HEK293 (cell line): ENCODE measurements around the gene PCCA.

ENCODE experiments used
- CTCF ChIA-PET: fragments of 350-600 bp; formaldehyde crosslinking; extraction: SDS; loops from one replicate; lab custom pipeline; 2021; ENCODE audit warnings: antibody characterized with exemption; lab: Yijun Ruan, JAX
- POLR2A ChIA-PET: fragments of 300-600 bp; formaldehyde crosslinking; extraction: SDS; loops from one replicate; lab custom pipeline; 2020; ENCODE audit warnings: antibody characterized with exemption, inconsistent platforms; lab: Yijun Ruan, JAX
- H3K27ac ChIP-seq: fragments of 200-500 bp; sonication (Bioruptor generic); 2 replicates; pipeline ENCODE4 v1.5.1; 2014; ENCODE audit warnings: low read depth, low read length, control low read depth, inconsistent platforms; ENCODE audit errors: extremely low read depth
- H3K36me3 ChIP-seq, 2 experiments: fragments of 200-500 bp in 1 of 2; sonication (Bioruptor generic) in 1 of 2; 1 replicate in 1 of 2; 2 replicates in 1 of 2; pipeline ENCODE4 v1.5.1; 2014 to 2017; ENCODE audit warnings: inconsistent platforms in 2 of 2, low read length in 2 of 2; ENCODE audit not compliant: control insufficient read depth in 2 of 2, insufficient read depth in 1 of 2
- H3K4me1 ChIP-seq: fragments of 200-500 bp; sonication (Bioruptor generic); 2 replicates; pipeline ENCODE4 v1.5.1; 2014; ENCODE audit warnings: mild to moderate bottlenecking, low read length, inconsistent platforms; ENCODE audit not compliant: control insufficient read depth, insufficient read depth
- H3K4me3 ChIP-seq: 2 replicates; pipeline ENCODE4 v1.5.1; 2011; ENCODE audit warnings: low read depth, mild to moderate bottlenecking, control low read depth, low read length, moderate library complexity
- H3K9me3 ChIP-seq: fragments of 200-500 bp; sonication (Bioruptor generic); 2 replicates; pipeline ENCODE4 v1.5.1; 2014; ENCODE audit warnings: low read depth, low read length, inconsistent platforms; ENCODE audit not compliant: control insufficient read depth, insufficient read depth
- FEZF1 ChIP-seq: fragments of 450-650 bp; formaldehyde crosslinking; IDR thresholded peaks from 2 replicates; pipeline ENCODE4 v1.5.1; 2016; ENCODE audit warnings: missing biosample characterization, missing genetic modification characterization
- KLF1 ChIP-seq: fragments of 450-650 bp; formaldehyde crosslinking; IDR thresholded peaks from 2 replicates; pipeline ENCODE4 v1.5.1; 2016; ENCODE audit warnings: missing biosample characterization, missing genetic modification characterization
- WT1 ChIP-seq: fragments of 450-650 bp; formaldehyde crosslinking; IDR thresholded peaks from 2 replicates; pipeline ENCODE4 v1.5.1; 2016; ENCODE audit warnings: missing biosample characterization, missing genetic modification characterization
- ZBTB7A ChIP-seq: fragments of 450-650 bp; formaldehyde crosslinking; IDR thresholded peaks from 2 replicates; pipeline ENCODE4 v1.5.1; 2016; ENCODE audit warnings: low read depth, missing biosample characterization, missing genetic modification characterization
- ZEB2 ChIP-seq: fragments of 450-650 bp; formaldehyde crosslinking; IDR thresholded peaks from 2 replicates; pipeline ENCODE4 v1.5.1; 2016; ENCODE audit warnings: missing biosample characterization, missing genetic modification characterization
- ZNF184 ChIP-seq: fragments of 450-650 bp; IDR thresholded peaks from 2 replicates; pipeline ENCODE4 v1.5.1; 2018; ENCODE audit warnings: missing biosample characterization, mild to moderate bottlenecking, missing genetic modification characterization
- ZNF211 ChIP-seq: fragments of 450-650 bp; formaldehyde crosslinking; IDR thresholded peaks from 2 replicates; pipeline ENCODE4 v1.5.1; 2016; ENCODE audit warnings: low read depth, missing biosample characterization, missing genetic modification characterization
- ZNF324 ChIP-seq: fragments of 450-650 bp; formaldehyde crosslinking; IDR thresholded peaks from 2 replicates; pipeline ENCODE4 v1.5.1; 2016; ENCODE audit warnings: missing biosample characterization, missing genetic modification characterization
- ZNF350 ChIP-seq: fragments of 450-650 bp; formaldehyde crosslinking; IDR thresholded peaks from 2 replicates; pipeline ENCODE4 v1.5.0; 2017; ENCODE audit warnings: missing biosample characterization, mild to moderate bottlenecking, missing genetic modification characterization
- ZNF473 ChIP-seq: fragments of 450-650 bp; formaldehyde crosslinking; IDR thresholded peaks from 2 replicates; pipeline ENCODE4 v1.5.1; 2017; ENCODE audit warnings: missing biosample characterization, missing genetic modification characterization
- ZNF48 ChIP-seq: fragments of 450-650 bp; formaldehyde crosslinking; IDR thresholded peaks from 2 replicates; pipeline ENCODE4 v1.5.1; 2016; ENCODE audit warnings: missing biosample characterization, missing genetic modification characterization
- ZNF510 ChIP-seq: fragments of 450-650 bp; formaldehyde crosslinking; IDR thresholded peaks from 2 replicates; pipeline ENCODE4 v1.5.1; 2018; ENCODE audit warnings: mild to moderate bottlenecking, missing genetic modification characterization, missing biosample characterization; ENCODE audit not compliant: insufficient replicate concordance
- ZNF521 ChIP-seq: fragments of 450-650 bp; formaldehyde crosslinking; IDR thresholded peaks from 2 replicates; pipeline ENCODE4 v1.5.1; 2017; ENCODE audit warnings: missing biosample characterization, mild to moderate bottlenecking, missing genetic modification characterization
- ZNF529 ChIP-seq: fragments of 450-650 bp; formaldehyde crosslinking; IDR thresholded peaks from 2 replicates; pipeline ENCODE4 v1.5.1; 2017; ENCODE audit warnings: missing genetic modification characterization, missing biosample characterization; ENCODE audit not compliant: insufficient replicate concordance
- ZNF530 ChIP-seq: fragments of 450-650 bp; formaldehyde crosslinking; IDR thresholded peaks from 2 replicates; pipeline ENCODE4 v1.5.1; 2016; ENCODE audit warnings: low read depth, missing biosample characterization, missing genetic modification characterization
- ZNF561 ChIP-seq: fragments of 450-650 bp; IDR thresholded peaks from 2 replicates; pipeline ENCODE4 v1.5.1; 2018; ENCODE audit warnings: missing biosample characterization, missing genetic modification characterization, borderline replicate concordance
- ZNF571 ChIP-seq: fragments of 450-650 bp; formaldehyde crosslinking; IDR thresholded peaks from 2 replicates; pipeline ENCODE4 v1.5.0; 2017; ENCODE audit warnings: missing biosample characterization, missing genetic modification characterization
- ZNF585B ChIP-seq: fragments of 450-650 bp; formaldehyde crosslinking; IDR thresholded peaks from 2 replicates; pipeline ENCODE4 v1.5.1; 2016; ENCODE audit warnings: missing biosample characterization, missing genetic modification characterization
- ZNF596 ChIP-seq: fragments of 450-650 bp; IDR thresholded peaks from 2 replicates; pipeline ENCODE4 v1.5.0; 2018; ENCODE audit warnings: missing biosample characterization, mild to moderate bottlenecking, missing genetic modification characterization, moderate library complexity
- ZNF610 ChIP-seq: fragments of 450-650 bp; formaldehyde crosslinking; IDR thresholded peaks from 2 replicates; pipeline ENCODE4 v1.5.1; 2016; ENCODE audit warnings: missing biosample characterization, missing genetic modification characterization, borderline replicate concordance
- ZNF76 ChIP-seq: fragments of 450-650 bp; formaldehyde crosslinking; IDR thresholded peaks from 2 replicates; pipeline ENCODE4; 2016; ENCODE audit warnings: low read depth, missing biosample characterization, missing genetic modification characterization, borderline replicate concordance
- ZNF843 ChIP-seq: fragments of 450-650 bp; formaldehyde crosslinking; IDR thresholded peaks from 2 replicates; pipeline ENCODE4 v1.5.1; 2016; ENCODE audit warnings: missing biosample characterization, missing genetic modification characterization
- TF ChIP-seq, protein P1 (sequence below): fragments of 450-650 bp; formaldehyde crosslinking; IDR thresholded peaks from 2 replicates; pipeline ENCODE4 v1.5.1; 2016; ENCODE audit warnings: missing biosample characterization, missing genetic modification characterization
- TF ChIP-seq, protein P2 (sequence below): fragments of 450-650 bp; formaldehyde crosslinking; IDR thresholded peaks from 2 replicates; pipeline ENCODE4 v1.5.1; 2016; ENCODE audit warnings: missing biosample characterization, missing genetic modification characterization
- TF ChIP-seq, protein P3 (sequence below): fragments of 450-650 bp; formaldehyde crosslinking; IDR thresholded peaks from 2 replicates; pipeline ENCODE4 v1.5.1; 2016; ENCODE audit warnings: missing biosample characterization, missing genetic modification characterization
- TF ChIP-seq, protein P4 (sequence below): fragments of 450-650 bp; formaldehyde crosslinking; IDR thresholded peaks from 2 replicates; pipeline ENCODE4 v1.5.0; 2017; ENCODE audit warnings: missing biosample characterization, missing genetic modification characterization, borderline replicate concordance

The PCCA gene

DNA sequence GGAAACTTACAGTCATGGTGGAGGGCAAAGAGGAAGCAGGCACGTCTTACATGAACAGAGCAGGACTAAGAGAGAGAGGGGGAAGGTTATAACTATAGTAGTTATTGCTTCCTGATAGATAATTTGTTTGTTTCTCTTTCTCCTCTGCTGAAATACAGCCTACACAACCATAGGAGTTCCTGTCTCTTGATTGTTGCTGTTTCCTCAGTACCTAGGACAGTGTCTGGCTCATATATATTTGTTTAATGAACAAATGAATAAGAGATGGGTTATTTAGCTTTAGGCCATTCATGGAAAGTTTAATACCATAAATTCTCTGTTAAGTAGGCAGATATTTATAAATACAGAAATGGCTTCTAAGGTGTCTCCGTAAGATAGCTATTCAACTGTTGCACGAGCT is 95.2 kb downstream of the PCCA start:
- TF ChIP-seq, protein P1, sequence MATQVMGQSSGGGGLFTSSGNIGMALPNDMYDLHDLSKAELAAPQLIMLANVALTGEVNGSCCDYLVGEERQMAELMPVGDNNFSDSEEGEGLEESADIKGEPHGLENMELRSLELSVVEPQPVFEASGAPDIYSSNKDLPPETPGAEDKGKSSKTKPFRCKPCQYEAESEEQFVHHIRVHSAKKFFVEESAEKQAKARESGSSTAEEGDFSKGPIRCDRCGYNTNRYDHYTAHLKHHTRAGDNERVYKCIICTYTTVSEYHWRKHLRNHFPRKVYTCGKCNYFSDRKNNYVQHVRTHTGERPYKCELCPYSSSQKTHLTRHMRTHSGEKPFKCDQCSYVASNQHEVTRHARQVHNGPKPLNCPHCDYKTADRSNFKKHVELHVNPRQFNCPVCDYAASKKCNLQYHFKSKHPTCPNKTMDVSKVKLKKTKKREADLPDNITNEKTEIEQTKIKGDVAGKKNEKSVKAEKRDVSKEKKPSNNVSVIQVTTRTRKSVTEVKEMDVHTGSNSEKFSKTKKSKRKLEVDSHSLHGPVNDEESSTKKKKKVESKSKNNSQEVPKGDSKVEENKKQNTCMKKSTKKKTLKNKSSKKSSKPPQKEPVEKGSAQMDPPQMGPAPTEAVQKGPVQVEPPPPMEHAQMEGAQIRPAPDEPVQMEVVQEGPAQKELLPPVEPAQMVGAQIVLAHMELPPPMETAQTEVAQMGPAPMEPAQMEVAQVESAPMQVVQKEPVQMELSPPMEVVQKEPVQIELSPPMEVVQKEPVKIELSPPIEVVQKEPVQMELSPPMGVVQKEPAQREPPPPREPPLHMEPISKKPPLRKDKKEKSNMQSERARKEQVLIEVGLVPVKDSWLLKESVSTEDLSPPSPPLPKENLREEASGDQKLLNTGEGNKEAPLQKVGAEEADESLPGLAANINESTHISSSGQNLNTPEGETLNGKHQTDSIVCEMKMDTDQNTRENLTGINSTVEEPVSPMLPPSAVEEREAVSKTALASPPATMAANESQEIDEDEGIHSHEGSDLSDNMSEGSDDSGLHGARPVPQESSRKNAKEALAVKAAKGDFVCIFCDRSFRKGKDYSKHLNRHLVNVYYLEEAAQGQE: peak; percentile 80
- TF ChIP-seq WT1 (tag by site-specific recombination): no peak
- TF ChIP-seq, protein P2, sequence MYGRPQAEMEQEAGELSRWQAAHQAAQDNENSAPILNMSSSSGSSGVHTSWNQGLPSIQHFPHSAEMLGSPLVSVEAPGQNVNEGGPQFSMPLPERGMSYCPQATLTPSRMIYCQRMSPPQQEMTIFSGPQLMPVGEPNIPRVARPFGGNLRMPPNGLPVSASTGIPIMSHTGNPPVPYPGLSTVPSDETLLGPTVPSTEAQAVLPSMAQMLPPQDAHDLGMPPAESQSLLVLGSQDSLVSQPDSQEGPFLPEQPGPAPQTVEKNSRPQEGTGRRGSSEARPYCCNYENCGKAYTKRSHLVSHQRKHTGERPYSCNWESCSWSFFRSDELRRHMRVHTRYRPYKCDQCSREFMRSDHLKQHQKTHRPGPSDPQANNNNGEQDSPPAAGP: no peak
- H3K4me1 ChIP-seq: no peaks in the 10 kb centered on the region; the same call in 1 of the 2 replicates
- CTCF ChIA-PET: interaction anchor here (0.9 kb wide), 1 partner anchor 389 kb away, joined by 3 read pairs; no protein-coding TSS in a partner anchor

DNA sequence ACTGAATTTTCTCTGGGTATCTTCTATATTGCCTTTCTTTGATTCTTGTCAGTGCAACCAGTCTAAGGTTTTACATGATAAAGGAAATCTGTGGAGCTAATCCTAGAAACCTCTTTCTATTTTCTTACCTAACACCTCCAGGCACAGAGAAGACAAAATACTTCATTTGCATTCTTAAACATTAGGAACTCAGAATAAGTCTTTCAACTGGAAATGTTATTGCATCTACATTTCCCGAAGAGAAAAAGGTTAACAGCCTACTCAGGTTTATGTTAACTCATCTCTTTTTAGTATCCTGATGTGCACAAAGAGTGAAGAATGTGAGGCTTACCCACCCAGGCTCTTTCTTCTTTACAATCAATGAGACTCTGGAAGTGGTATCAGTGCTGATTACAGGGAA is 106.7 kb downstream of the PCCA start:
- H3K27ac ChIP-seq: no peak overlapping the region
- POLR2A ChIA-PET: no interaction called here

More for the DNA sequence above, 95.2 kb downstream of the PCCA start:
- Histone ChIP-seq H3K27ac (no peak overlapping the region), H3K4me3 (no peak overlapping the region), H3K36me3 (no peaks in the 10 kb centered on the region), H3K9me3 (no peaks in the 10 kb centered on the region)
- POLR2A ChIA-PET: no interaction called here

DNA sequence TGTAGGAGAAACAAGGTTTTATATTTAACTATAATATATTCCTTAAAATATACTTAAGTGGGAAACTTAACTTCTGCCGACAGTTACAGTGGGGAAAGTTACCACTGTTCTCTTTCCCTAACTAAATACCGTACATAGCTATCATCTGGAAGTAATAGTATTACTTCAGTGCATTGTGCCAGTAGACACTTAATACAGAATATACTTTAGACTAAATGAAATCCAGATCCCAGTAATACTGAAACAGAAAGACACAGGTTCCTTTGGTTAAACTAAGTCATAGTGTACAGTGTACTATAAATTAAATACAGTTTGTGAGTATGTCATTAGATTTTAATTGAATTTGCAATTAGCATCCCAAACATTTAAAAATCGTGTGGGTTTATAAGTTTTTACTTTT is 107.5 kb downstream of the PCCA start:
- POLR2A ChIA-PET: no interaction called here
- no peak for TF ChIP-seq ZNF350 (tag by site-specific recombination)
- TF ChIP-seq ZNF610 (tag by site-specific recombination): no peak
- no peak for TF ChIP-seq ZNF211 (tag by site-specific recombination)
- TF ChIP-seq, protein P2: no peak
- TF ChIP-seq ZBTB7A (tag by site-specific recombination): no peak
- no peak for TF ChIP-seq ZNF561 (tag by site-specific recombination)
- no peak for TF ChIP-seq ZNF596
- no peak for TF ChIP-seq ZNF184
- TF ChIP-seq FEZF1: no peak
- TF ChIP-seq ZNF843: no peak
- TF ChIP-seq ZNF324: no peak
- no peak for TF ChIP-seq KLF1 (tag by site-specific recombination)

More for the DNA sequence above, 106.7 kb downstream of the PCCA start:
- CTCF ChIA-PET: no interaction called here
- no peak overlapping the region for H3K4me3 ChIP-seq
- no peaks in the 10 kb centered on the region for H3K36me3 ChIP-seq
- H3K4me1 ChIP-seq: no peaks in the 10 kb centered on the region
- H3K9me3 ChIP-seq: no peaks in the 10 kb centered on the region
- TF ChIP-seq ZNF585B (tag by site-specific recombination): no peak
- TF ChIP-seq ZNF510: no peak
- TF ChIP-seq, protein P3, sequence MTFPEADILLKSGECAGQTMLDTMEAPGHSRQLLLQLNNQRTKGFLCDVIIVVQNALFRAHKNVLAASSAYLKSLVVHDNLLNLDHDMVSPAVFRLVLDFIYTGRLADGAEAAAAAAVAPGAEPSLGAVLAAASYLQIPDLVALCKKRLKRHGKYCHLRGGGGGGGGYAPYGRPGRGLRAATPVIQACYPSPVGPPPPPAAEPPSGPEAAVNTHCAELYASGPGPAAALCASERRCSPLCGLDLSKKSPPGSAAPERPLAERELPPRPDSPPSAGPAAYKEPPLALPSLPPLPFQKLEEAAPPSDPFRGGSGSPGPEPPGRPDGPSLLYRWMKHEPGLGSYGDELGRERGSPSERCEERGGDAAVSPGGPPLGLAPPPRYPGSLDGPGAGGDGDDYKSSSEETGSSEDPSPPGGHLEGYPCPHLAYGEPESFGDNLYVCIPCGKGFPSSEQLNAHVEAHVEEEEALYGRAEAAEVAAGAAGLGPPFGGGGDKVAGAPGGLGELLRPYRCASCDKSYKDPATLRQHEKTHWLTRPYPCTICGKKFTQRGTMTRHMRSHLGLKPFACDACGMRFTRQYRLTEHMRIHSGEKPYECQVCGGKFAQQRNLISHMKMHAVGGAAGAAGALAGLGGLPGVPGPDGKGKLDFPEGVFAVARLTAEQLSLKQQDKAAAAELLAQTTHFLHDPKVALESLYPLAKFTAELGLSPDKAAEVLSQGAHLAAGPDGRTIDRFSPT (tag by site-specific recombination): no peak
- TF ChIP-seq, protein P4, sequence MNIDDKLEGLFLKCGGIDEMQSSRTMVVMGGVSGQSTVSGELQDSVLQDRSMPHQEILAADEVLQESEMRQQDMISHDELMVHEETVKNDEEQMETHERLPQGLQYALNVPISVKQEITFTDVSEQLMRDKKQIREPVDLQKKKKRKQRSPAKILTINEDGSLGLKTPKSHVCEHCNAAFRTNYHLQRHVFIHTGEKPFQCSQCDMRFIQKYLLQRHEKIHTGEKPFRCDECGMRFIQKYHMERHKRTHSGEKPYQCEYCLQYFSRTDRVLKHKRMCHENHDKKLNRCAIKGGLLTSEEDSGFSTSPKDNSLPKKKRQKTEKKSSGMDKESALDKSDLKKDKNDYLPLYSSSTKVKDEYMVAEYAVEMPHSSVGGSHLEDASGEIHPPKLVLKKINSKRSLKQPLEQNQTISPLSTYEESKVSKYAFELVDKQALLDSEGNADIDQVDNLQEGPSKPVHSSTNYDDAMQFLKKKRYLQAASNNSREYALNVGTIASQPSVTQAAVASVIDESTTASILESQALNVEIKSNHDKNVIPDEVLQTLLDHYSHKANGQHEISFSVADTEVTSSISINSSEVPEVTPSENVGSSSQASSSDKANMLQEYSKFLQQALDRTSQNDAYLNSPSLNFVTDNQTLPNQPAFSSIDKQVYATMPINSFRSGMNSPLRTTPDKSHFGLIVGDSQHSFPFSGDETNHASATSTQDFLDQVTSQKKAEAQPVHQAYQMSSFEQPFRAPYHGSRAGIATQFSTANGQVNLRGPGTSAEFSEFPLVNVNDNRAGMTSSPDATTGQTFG (tag by site-specific recombination): no peak
- TF ChIP-seq ZNF571: no peak
- no peak for TF ChIP-seq ZNF530 (tag by site-specific recombination)
- no peak for TF ChIP-seq ZNF529
- no peak for TF ChIP-seq ZNF48 (tag by site-specific recombination)
- TF ChIP-seq ZNF521 (tag by site-specific recombination): no peak
- TF ChIP-seq ZEB2 (tag by site-specific recombination): no peak
- TF ChIP-seq ZNF473 (tag by site-specific recombination): no peak
- TF ChIP-seq ZNF76 (tag by site-specific recombination): no peak

More for the DNA sequence above, 107.5 kb downstream of the PCCA start:
- H3K36me3 ChIP-seq: no peaks in the 10 kb centered on the region
- no peak overlapping the region for H3K4me3 ChIP-seq
- CTCF ChIA-PET: no interaction called here
- no peak overlapping the region for H3K27ac ChIP-seq
- H3K4me1 ChIP-seq: no peaks in the 10 kb centered on the region
- H3K9me3 ChIP-seq: no peaks in the 10 kb centered on the region
